HG02610 (cell line): ENCODE data around the gene USP38.
"Not testable (repeated sequence)": the region's sequence is repeated elsewhere in the genome, so short reads cannot be mapped to it uniquely, and the experiment has no call there.

ENCODE experiments used
- ATAC-seq: cut with Tn5 transposase; IDR thresholded peaks from one replicate; pipeline ENCODE4 v1.9.1; 2021; ENCODE audit warnings: mild to moderate bottlenecking, moderate library complexity; ENCODE audit not compliant: unreplicated experiment

USP38 gene

DNA sequence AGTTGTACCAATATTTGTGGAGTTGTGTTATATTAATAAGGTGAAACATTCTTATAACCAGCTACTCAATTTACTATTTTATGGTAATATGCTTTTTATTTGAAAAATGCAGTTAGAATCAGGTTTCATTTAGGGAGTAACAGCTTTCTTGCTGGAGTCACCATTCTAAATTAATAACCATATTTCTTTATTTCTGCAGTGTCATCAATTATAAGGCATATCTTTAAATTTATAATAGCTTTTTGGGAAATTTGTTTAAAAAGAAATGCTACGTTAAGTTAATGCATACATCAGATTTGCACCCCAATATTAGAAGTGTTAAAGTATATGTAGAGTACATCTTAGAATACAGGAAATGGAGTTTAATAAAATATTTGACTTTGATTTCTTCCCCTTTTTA lies 18.9 kb downstream of the USP38 start:
- no peak for ATAC-seq

- ATAC-seq = no peak
Observed at GRCh38 chr4:143207555-143207954, 22.8 kb downstream of the USP38 start.

DNA sequence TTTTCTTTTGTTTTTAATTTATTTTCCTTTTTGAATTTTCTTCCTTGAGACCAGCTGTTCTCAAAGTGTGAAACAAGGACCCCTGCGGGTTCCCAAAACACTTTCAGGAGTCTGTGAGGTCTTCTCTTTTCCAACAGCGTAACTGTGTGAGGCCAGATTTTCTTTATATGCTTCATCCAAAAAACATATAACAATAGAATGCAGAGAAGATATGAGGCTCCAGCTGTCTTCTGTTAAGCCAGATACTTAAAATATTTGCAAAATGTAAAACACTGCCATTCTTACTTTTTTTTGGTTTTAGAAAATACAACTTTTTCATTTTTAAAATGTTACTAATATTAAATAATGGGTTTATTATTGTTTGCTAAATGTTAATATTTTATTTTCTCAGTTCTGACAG lies 27.8 kb downstream of the USP38 start:
- no peak for ATAC-seq

GRCh38 chr4:143215873-143216272 lies 31.2 kb downstream of the USP38 start:
- no peak for ATAC-seq

DNA sequence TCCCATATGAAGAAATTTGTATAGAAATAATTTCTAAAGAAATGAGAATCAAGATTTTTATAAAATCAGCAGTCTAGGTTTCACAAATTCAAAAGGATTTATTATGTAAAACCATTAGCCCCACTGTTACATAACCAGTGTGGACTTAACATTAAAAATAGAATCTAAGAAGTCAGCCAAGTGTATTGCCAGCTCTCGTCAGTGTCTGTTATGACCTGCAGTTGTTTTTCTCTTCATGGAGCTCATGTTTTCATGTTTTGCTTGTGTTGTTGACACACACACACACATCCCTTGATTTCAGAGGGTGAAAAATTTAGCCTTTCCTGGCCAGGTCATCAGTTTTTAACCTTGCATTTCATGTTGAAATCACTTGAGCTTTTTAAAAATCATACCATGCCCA lies 39.5 kb downstream of the USP38 start:
- no peak for ATAC-seq

GRCh38 chr4:143225167-143225566 lies 40.5 kb downstream of the USP38 start:
- no peak for ATAC-seq

DNA sequence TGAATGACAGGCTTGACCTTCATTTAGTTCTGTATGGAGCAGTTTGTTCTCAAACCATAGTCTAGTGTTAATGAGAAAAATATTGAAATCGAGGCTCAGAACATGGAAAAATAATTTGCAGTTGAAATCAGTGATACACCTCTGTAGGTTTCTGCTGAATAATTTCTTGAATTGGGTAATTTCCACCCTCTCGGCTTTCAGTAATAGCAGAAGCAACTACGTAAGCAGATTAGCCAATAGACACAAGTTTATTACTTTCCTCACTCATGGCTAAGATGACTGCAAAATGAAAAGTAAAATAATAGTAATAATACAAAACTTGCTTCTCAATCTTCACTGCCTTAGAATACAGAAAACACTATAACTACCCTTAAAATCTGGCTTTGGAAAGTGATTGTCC lies 46.0 kb downstream of the USP38 start:
- no peak for ATAC-seq

GRCh38 chr4:143232277-143232676 lies 47.6 kb downstream of the USP38 start:
- ATAC-seq = no peak

GRCh38 chr4:143234153-143234552 lies 49.4 kb downstream of the USP38 start:
- ATAC-seq = no peak

DNA sequence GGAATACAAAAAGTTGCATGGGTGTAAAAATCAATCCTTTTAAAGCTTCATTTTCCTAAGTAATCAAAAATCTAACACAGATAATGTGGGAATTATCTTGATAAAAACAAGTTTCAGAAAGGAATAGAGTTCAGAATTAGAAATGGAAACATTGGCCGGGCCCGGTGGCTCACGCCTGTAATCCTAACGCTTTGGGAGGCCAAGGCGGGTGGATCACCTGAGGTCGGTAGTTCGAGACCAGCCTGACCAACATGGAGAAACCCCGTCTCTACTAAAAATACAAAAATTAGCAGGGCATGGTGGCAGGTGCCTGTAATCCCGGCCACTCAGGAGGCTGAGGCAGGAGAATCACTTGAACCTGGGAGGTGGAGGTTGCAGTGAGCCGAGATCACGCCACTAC lies 52.5 kb downstream of the USP38 start:
- not testable (repeated sequence) for ATAC-seq

- no peak for ATAC-seq
Observed at GRCh38 chr4:143240939-143241679, 56.4 kb downstream of the USP38 start.

- ATAC-seq = no peak
Observed at GRCh38 chr4:143241892-143242291, 57.2 kb downstream of the USP38 start.

DNA sequence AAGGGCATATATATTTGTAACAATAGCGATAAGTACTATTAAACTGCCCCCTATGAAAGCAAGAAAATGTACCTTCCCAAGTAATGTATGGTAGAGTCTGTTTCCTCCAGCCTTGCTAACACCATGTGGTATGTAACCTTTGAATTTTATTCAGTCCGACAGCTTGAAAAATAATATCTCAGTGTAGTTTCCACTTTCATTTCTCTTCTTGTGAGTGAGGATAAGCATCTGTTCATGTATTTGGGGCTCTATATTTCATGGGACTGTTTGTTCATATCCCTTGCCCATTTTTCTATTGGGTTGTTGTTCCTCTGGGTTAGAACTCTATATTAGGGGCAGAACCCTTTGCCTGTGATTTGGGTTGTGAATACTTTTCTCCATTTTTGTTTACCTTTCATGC lies 58.3 kb downstream of the USP38 start:
- no peak for ATAC-seq

GRCh38 chr4:143246977-143247376 lies 62.3 kb downstream of the USP38 start:
- no peak for ATAC-seq

DNA sequence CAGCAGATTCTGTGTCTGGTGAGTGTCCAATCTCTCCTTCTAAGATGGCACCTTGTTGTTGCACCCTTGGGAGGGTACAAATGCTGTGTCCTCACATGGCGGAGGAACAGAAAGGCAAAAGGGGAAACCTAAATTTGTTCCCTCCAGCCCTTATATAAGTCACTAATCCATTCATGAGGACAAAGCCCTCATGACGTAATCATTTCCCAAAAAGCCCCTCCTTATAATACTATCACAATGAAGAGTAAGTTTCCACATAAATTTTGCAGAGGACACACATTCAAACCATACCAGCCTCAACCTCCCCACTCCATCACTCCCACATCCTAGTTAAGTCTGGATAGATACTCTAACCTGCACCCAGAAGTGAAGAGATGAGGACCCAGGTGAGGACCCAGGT lies 63.1 kb downstream of the USP38 start:
- ATAC-seq = no peak

DNA sequence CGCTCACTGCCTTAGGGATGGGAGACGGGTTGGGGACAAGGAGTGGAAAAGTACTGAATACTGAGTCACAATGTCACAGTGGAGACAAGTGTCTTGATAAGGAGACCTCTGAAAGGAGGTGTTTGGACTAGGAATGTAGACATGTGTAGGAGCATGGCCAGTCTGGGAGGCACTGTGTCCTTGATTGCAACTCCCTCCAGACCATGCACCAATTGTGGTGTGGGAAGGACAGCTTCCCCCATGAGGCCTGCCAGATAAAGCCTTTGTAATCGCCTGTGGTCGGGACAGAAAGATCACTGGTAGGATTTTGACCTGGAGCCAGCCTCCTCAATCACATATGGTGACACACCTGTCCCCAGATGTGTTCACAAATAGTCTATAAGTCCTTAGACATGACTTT lies 64.1 kb downstream of the USP38 start:
- no peak for ATAC-seq

GRCh38 chr4:143250617-143251016 lies 65.9 kb downstream of the USP38 start:
- no peak for ATAC-seq

DNA sequence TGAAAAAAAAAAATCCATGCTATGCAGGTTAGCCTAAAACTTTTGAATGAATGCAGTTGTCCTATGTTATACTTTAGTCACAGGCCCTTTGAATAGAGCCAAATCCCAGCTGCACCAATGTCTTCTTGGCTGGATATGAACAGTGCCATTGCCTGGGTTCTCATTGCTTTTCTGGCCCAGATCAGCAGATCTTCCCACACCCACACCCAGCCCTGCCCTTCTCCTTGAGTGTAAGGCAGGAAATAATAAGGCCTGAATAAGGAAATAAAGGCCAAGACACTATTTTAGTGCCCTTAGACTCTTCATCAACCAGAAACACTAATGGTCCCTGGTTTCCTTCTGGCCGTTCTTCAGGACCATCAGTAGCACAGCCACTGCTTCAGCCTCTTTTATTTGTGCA lies 66.6 kb downstream of the USP38 start:
- ATAC-seq = no peak

DNA sequence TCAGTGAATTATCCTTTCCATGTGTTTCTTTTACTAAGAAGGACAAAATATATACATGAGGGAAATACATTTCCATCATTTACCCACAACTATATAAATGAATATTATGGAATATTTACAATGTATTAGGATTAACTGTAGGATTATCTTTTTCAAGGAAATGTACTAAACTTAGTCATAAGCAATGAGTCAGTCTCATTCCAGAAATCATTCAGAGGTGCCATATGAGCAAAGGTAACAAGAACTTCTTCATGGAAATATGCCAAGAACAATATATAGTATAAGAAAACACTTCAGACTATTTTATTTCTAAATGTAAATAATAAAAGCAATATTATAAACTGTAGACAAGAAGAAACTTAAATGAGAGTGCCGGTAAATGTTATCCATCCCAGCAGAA lies 67.1 kb downstream of the USP38 start:
- ATAC-seq = no peak

- ATAC-seq = no peak
Observed at GRCh38 chr4:143252478-143252877, 67.8 kb downstream of the USP38 start.

- ATAC-seq = no peak
Observed at GRCh38 chr4:143253166-143253565, 68.4 kb downstream of the USP38 start.

GRCh38 chr4:143254491-143255226 lies 69.9 kb downstream of the USP38 start:
- ATAC-seq = no peak

DNA sequence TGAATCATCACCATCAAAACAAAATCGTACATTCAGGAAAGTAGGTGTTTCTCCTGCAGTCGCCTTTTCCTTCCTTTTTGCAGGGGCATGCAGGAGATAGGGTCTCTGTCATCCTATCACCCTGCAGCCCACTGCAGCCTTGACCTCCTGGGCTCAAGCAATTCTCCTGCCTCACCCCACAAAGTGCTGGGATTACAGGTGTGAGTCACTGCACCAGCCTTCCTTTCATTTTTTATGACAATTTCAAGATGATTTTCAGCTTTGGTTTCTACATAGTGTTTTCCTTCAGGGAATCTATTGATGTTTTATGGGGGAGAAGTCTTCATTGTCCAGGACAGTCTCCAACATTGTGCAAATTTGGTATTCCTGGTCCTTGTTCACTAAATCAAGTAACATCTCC lies 71.7 kb downstream of the USP38 start:
- no peak for ATAC-seq
